Measurements from ENCODE around the gene CARS1. TPM values are rescaled to one million over a fixed set of nuclear protein-coding genes. Genes with fewer than 3 reads are reported as not detected.

CARS1 gene
- total and polyA plus RNA-seq, 2 experiments from 2014 or later = 72.9 to 95.9 TPM

DNA sequence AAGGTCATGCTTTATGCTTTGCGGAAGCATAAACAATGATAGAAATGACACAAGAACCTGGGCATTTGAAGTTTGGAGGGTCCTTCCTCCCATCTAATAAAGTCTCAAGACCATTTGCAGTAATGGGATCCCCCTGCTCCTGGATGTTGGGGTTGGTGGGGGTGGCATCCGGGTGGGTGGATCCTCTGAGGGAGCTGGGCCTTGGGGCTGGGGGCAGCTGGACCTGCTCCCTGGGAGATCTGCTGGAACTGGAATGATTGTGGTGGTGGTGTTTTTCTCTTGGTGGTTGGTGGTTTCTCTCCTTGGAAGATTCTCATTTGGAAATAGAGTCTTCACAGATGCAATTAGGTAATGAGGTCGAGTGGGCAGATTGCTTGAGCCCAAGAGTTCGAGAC lies 62.9 kb downstream of the CARS1 start:
- H3K79me2 ChIP-seq (replicated peaks; ENCODE audit: insufficient read depth) = peaks cover 24% of the 10 kb centered on the region
- no peak for DNase-seq (ENCODE audit: low spot score)
- peaks cover 19% of the 10 kb centered on the region for H4K20me1 ChIP-seq (replicated peaks; ENCODE audit: insufficient read depth)
- H3K27me3 ChIP-seq (ENCODE audit: insufficient read depth) = no peaks in the 10 kb centered on the region
- H3K9me3 Mint-ChIP-seq = no peaks in the 10 kb centered on the region
- peaks cover 13% of the 10 kb centered on the region for H3K4me1 Mint-ChIP-seq
- peaks cover 9% of the 10 kb centered on the region for H3K27me3 Mint-ChIP-seq (ENCODE audit: insufficient read depth, low read depth, poor library complexity)
- H3K27ac ChIP-seq (ENCODE audit: low read depth) = no peak overlapping the region
- H3K36me3 Mint-ChIP-seq (ENCODE audit: low read depth) = peaks cover 4% of the 10 kb centered on the region; the same call in 1 of the 3 replicates
- H3K4me3 ChIP-seq = no peak overlapping the region
- H3F3A ChIP-seq (replicated peaks; ENCODE audit: low read depth) = peaks cover 19% of the 10 kb centered on the region
- H2AFZ ChIP-seq = no peak overlapping the region
- TF ChIP-seq, protein P1, sequence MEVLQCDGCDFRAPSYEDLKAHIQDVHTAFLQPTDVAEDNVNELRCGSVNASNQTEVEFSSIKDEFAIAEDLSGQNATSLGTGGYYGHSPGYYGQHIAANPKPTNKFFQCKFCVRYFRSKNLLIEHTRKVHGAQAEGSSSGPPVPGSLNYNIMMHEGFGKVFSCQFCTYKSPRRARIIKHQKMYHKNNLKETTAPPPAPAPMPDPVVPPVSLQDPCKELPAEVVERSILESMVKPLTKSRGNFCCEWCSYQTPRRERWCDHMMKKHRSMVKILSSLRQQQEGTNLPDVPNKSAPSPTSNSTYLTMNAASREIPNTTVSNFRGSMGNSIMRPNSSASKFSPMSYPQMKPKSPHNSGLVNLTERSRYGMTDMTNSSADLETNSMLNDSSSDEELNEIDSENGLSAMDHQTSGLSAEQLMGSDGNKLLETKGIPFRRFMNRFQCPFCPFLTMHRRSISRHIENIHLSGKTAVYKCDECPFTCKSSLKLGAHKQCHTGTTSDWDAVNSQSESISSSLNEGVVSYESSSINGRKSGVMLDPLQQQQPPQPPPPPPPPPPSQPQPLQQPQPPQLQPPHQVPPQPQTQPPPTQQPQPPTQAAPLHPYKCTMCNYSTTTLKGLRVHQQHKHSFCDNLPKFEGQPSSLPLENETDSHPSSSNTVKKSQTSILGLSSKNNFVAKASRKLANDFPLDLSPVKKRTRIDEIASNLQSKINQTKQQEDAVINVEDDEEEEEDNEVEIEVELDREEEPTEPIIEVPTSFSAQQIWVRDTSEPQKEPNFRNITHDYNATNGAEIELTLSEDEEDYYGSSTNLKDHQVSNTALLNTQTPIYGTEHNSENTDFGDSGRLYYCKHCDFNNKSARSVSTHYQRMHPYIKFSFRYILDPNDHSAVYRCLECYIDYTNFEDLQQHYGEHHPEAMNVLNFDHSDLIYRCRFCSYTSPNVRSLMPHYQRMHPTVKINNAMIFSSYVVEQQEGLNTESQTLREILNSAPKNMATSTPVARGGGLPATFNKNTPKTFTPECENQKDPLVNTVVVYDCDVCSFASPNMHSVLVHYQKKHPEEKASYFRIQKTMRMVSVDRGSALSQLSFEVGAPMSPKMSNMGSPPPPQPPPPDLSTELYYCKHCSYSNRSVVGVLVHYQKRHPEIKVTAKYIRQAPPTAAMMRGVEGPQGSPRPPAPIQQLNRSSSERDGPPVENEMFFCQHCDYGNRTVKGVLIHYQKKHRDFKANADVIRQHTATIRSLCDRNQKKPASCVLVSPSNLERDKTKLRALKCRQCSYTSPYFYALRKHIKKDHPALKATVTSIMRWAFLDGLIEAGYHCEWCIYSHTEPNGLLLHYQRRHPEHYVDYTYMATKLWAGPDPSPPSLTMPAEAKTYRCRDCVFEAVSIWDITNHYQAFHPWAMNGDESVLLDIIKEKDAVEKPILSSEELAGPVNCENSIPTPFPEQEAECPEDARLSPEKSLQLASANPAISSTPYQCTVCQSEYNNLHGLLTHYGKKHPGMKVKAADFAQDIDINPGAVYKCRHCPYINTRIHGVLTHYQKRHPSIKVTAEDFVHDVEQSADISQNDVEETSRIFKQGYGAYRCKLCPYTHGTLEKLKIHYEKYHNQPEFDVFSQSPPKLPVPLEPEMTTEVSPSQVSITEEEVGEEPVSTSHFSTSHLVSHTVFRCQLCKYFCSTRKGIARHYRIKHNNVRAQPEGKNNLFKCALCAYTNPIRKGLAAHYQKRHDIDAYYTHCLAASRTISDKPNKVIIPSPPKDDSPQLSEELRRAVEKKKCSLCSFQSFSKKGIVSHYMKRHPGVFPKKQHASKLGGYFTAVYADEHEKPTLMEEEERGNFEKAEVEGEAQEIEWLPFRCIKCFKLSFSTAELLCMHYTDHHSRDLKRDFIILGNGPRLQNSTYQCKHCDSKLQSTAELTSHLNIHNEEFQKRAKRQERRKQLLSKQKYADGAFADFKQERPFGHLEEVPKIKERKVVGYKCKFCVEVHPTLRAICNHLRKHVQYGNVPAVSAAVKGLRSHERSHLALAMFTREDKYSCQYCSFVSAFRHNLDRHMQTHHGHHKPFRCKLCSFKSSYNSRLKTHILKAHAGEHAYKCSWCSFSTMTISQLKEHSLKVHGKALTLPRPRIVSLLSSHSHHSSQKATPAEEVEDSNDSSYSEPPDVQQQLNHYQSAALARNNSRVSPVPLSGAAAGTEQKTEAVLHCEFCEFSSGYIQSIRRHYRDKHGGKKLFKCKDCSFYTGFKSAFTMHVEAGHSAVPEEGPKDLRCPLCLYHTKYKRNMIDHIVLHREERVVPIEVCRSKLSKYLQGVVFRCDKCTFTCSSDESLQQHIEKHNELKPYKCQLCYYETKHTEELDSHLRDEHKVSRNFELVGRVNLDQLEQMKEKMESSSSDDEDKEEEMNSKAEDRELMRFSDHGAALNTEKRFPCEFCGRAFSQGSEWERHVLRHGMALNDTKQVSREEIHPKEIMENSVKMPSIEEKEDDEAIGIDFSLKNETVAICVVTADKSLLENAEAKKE (CRISPR knock-in tag; IDR thresholded peaks at IDR 0.05) = no peak
- TF ChIP-seq CREB1 (CRISPR knock-in tag; IDR thresholded peaks at IDR 0.05; ENCODE audit: low read depth) (no peak), NANOG (IDR thresholded peaks at IDR 0.05; ENCODE audit: borderline replicate concordance) (no peak), EZH2 (IDR thresholded peaks at IDR 0.05; ENCODE audit: low read depth, unreplicated experiment) (no peak), ZNF331 (CRISPR knock-in tag; IDR thresholded peaks at IDR 0.05; ENCODE audit: low read depth) (no peak), JUNB (IDR thresholded peaks at IDR 0.05; ENCODE audit: unreplicated experiment) (no peak), ZNF114 (CRISPR knock-in tag; IDR thresholded peaks at IDR 0.05) (no peak), EZH2phosphoT487 (IDR thresholded peaks at IDR 0.05; ENCODE audit: unreplicated experiment) (no peak), STAT1 (IDR thresholded peaks at IDR 0.05; ENCODE audit: unreplicated experiment) (no peak), POLR2AphosphoS5 (IDR thresholded peaks at IDR 0.05; ENCODE audit: low read depth) (no peak)
- TF ChIP-seq, protein P2, sequence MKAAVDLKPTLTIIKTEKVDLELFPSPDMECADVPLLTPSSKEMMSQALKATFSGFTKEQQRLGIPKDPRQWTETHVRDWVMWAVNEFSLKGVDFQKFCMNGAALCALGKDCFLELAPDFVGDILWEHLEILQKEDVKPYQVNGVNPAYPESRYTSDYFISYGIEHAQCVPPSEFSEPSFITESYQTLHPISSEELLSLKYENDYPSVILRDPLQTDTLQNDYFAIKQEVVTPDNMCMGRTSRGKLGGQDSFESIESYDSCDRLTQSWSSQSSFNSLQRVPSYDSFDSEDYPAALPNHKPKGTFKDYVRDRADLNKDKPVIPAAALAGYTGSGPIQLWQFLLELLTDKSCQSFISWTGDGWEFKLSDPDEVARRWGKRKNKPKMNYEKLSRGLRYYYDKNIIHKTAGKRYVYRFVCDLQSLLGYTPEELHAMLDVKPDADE (IDR thresholded peaks at IDR 0.05) = no peak
- TF ChIP-seq, protein P3, sequence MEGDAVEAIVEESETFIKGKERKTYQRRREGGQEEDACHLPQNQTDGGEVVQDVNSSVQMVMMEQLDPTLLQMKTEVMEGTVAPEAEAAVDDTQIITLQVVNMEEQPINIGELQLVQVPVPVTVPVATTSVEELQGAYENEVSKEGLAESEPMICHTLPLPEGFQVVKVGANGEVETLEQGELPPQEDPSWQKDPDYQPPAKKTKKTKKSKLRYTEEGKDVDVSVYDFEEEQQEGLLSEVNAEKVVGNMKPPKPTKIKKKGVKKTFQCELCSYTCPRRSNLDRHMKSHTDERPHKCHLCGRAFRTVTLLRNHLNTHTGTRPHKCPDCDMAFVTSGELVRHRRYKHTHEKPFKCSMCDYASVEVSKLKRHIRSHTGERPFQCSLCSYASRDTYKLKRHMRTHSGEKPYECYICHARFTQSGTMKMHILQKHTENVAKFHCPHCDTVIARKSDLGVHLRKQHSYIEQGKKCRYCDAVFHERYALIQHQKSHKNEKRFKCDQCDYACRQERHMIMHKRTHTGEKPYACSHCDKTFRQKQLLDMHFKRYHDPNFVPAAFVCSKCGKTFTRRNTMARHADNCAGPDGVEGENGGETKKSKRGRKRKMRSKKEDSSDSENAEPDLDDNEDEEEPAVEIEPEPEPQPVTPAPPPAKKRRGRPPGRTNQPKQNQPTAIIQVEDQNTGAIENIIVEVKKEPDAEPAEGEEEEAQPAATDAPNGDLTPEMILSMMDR (conservative IDR thresholded peaks at IDR 0.05; ENCODE audit: low read depth in 2 of 2) = no peak
- TF ChIP-seq, protein P4, sequence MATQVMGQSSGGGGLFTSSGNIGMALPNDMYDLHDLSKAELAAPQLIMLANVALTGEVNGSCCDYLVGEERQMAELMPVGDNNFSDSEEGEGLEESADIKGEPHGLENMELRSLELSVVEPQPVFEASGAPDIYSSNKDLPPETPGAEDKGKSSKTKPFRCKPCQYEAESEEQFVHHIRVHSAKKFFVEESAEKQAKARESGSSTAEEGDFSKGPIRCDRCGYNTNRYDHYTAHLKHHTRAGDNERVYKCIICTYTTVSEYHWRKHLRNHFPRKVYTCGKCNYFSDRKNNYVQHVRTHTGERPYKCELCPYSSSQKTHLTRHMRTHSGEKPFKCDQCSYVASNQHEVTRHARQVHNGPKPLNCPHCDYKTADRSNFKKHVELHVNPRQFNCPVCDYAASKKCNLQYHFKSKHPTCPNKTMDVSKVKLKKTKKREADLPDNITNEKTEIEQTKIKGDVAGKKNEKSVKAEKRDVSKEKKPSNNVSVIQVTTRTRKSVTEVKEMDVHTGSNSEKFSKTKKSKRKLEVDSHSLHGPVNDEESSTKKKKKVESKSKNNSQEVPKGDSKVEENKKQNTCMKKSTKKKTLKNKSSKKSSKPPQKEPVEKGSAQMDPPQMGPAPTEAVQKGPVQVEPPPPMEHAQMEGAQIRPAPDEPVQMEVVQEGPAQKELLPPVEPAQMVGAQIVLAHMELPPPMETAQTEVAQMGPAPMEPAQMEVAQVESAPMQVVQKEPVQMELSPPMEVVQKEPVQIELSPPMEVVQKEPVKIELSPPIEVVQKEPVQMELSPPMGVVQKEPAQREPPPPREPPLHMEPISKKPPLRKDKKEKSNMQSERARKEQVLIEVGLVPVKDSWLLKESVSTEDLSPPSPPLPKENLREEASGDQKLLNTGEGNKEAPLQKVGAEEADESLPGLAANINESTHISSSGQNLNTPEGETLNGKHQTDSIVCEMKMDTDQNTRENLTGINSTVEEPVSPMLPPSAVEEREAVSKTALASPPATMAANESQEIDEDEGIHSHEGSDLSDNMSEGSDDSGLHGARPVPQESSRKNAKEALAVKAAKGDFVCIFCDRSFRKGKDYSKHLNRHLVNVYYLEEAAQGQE (IDR thresholded peaks at IDR 0.05; ENCODE audit: unreplicated experiment) = no peak
- H3K9me2 ChIP-seq (ENCODE audit: insufficient read depth) = no peaks in the 10 kb centered on the region
- H3K4me1 ChIP-seq (ENCODE audit: insufficient read depth) = peaks cover 23% of the 10 kb centered on the region
- no peak for ATAC-seq
- no peak overlapping the region for H3K4me2 ChIP-seq
- H3K36me3 ChIP-seq (ENCODE audit: insufficient read depth) = no peaks in the 10 kb centered on the region
- H3K4me3 Mint-ChIP-seq = no peak overlapping the region; the same call in 2 of the 3 replicates
- H3K27ac Mint-ChIP-seq = no peak overlapping the region

Data from GM23338 (cell line).